ENCODE measurements around the gene TFAM. TPM values are rescaled to one million over a fixed set of nuclear protein-coding genes. Genes with fewer than 3 reads are reported as not detected.

Gene TFAM
- total RNA-seq, 1 donor from 2014 or later, result 3.4 TPM

- TF ChIP-seq, protein P1, sequence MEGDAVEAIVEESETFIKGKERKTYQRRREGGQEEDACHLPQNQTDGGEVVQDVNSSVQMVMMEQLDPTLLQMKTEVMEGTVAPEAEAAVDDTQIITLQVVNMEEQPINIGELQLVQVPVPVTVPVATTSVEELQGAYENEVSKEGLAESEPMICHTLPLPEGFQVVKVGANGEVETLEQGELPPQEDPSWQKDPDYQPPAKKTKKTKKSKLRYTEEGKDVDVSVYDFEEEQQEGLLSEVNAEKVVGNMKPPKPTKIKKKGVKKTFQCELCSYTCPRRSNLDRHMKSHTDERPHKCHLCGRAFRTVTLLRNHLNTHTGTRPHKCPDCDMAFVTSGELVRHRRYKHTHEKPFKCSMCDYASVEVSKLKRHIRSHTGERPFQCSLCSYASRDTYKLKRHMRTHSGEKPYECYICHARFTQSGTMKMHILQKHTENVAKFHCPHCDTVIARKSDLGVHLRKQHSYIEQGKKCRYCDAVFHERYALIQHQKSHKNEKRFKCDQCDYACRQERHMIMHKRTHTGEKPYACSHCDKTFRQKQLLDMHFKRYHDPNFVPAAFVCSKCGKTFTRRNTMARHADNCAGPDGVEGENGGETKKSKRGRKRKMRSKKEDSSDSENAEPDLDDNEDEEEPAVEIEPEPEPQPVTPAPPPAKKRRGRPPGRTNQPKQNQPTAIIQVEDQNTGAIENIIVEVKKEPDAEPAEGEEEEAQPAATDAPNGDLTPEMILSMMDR (IDR thresholded peaks at IDR 0.05), result no peak
- Histone ChIP-seq H3K9me3 (no peaks in the 10 kb centered on the region), H3K4me1 (no peaks in the 10 kb centered on the region), H3K36me3 (no peaks in the 10 kb centered on the region), H3K4me3 (no peak overlapping the region), H3K27ac (no peak overlapping the region), H3K27me3 (no peaks in the 10 kb centered on the region)
- intact Hi-C loops (cut with DNase I), result no loop called here
- no peak for DNase-seq (ENCODE audit: low spot score in 2 of 2)
Observed at GRCh38 chr10:58373442-58373827, 11.8 kb upstream of the TFAM start.

DNA sequence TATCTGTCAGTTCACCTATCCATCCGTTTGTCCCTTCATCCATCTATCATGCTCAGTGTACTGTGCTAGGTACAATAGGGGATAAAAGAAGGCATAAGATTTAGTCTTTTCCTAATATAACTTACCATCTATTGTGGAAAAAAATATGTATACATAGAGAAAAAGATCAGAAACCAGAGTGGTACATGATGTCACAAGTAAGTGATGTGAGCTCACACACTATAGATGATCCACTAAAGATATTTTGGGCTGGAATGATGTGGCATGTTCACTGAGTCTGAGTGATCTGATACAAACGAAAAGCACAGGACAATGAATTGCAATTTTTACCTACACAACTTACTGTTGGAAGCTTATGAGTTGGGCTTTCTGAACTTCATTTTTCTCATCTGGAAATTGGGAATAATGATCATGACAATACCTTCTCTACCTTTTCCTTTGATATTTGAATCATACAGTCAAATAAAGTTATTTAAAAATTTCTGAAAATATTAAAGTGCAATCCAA, 2.7 kb upstream of the TFAM start:
- H3K27ac ChIP-seq, result no peak overlapping the region
- no peaks in the 10 kb centered on the region for H3K27me3 ChIP-seq
- intact Hi-C loops (cut with DNase I), result no loop called here
- DNase-seq (ENCODE audit: low spot score in 2 of 2), result no peak
- no peaks in the 10 kb centered on the region for H3K36me3 ChIP-seq
- no peak overlapping the region for H3K4me3 ChIP-seq
- H3K4me1 ChIP-seq, result peaks cover 0 to 3% of the 10 kb centered on the region in 2 donors
- TF ChIP-seq, protein P1 (IDR thresholded peaks at IDR 0.05), result no peak
- H3K9me3 ChIP-seq, result no peaks in the 10 kb centered on the region

GRCh38 chr10:58384095-58384494, 1.1 kb upstream of the TFAM start:
- H3K27me3 ChIP-seq, result no peaks in the 10 kb centered on the region
- peak overlapping the region; percentile 67 for H3K4me3 ChIP-seq
- intact Hi-C loops (cut with DNase I), result loop anchor here (2.0 kb wide), 2 partner anchors 85 to 115 kb away; partner anchors contain the start of gene CISD1
- peak overlapping the region; percentile 88 to 93 for H3K27ac ChIP-seq
- no peaks in the 10 kb centered on the region for H3K9me3 ChIP-seq
- TF ChIP-seq, protein P1 (IDR thresholded peaks at IDR 0.05), result no peak
- no peak for DNase-seq (ENCODE audit: low spot score in 2 of 2)
- H3K36me3 ChIP-seq, result peaks cover 0 to 14% of the 10 kb centered on the region in 2 donors
- peaks cover 0 to 3% of the 10 kb centered on the region in 2 donors for H3K4me1 ChIP-seq

DNA sequence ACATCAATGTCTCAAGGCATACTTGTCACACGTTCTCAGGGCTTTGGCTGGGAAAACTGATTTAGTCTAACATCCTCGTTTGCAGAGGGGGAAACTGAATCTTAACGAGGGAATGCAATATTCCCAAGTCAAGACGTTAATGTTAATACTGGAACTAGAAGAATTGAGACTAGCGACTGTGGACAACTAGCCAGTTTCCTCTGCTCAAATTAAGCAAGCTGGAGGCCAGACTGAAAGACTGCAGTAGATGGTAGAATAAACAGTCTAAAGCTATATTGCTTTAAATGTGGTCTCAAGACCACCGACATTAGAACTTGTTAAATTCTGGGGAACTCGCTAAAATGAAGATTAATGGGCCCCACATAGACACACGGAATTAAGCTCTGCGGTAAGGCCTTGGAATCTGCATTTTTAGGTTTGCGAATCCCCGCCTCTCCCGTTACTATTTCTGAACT, 639 bp upstream of the TFAM start:
- Histone ChIP-seq H3K9me3 (no peaks in the 10 kb centered on the region), H3K4me1 (peaks cover 0 to 3% of the 10 kb centered on the region in 2 donors), H3K36me3 (peaks cover 0 to 19% of the 10 kb centered on the region in 2 donors), H3K27ac (peak overlapping the region; percentile 88 to 93), H3K27me3 (no peaks in the 10 kb centered on the region), H3K4me3 (peak overlapping the region; percentile 67)
- intact Hi-C loops (cut with DNase I), result loop anchor here (2.0 kb wide), 2 partner anchors 86 to 116 kb away; partner anchors contain the start of gene CISD1
- no peak for DNase-seq (ENCODE audit: low spot score in 2 of 2)
- TF ChIP-seq, protein P1 (IDR thresholded peaks at IDR 0.05), result no peak

DNA sequence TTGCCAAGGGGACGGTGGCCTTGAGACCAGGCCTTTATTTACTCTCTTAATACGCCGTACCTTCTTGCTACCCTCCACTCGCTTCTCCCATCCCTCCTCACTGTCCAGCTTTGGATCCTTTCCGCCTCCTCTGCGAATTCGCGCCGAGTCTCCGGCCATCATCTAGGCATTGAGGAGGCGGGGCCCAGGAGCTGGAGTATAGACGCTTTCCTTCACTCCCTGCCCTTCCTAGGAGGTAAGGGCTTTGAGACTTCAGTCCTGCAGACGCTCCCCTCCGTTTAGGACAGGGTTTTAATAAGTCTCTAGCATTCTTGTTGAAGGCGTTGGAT, 538 bp downstream of the TFAM start:
- no peaks in the 10 kb centered on the region for H3K9me3 ChIP-seq
- DNase-seq (ENCODE audit: low spot score in 2 of 2), result peak in 1 of 2 donors; percentile 63
- H3K4me3 ChIP-seq, result peak overlapping the region; percentile 67
- intact Hi-C loops (cut with DNase I), result loop anchor here (1.0 to 2.0 kb wide), 3 partner anchors 50 to 117 kb away; partner anchors contain the start of genes CISD1 and UBE2D1
- peak overlapping the region; percentile 88 to 93 for H3K27ac ChIP-seq
- H3K27me3 ChIP-seq, result no peaks in the 10 kb centered on the region
- peaks cover 6 to 31% of the 10 kb centered on the region in 2 donors for H3K36me3 ChIP-seq
- peaks cover 0 to 3% of the 10 kb centered on the region in 2 donors for H3K4me1 ChIP-seq
- TF ChIP-seq, protein P1 (IDR thresholded peaks at IDR 0.05), result no peak
